Effector memory CD4-positive, alpha-beta T cell (primary cell): ENCODE data around the gene CCDC121.

ENCODE experiments used
- DNase-seq, 3 donors: peaks; one replicate each; pipeline ENCODE4 v3.0.0-alpha.2; 2020
- H3K27ac ChIP-seq: 2 replicates; pipeline ENCODE4 v1.7.0; 2013; ENCODE audit warnings: mild to moderate bottlenecking, low read length, moderate library complexity; ENCODE audit not compliant: insufficient read depth, poor library complexity, severe bottlenecking
- H3K27me3 ChIP-seq: replicated peaks from 2 replicates; pipeline ENCODE4 v1.7.0; 2013; ENCODE audit warnings: mild to moderate bottlenecking, low read length; ENCODE audit not compliant: insufficient read depth, control insufficient read depth, poor library complexity, severe bottlenecking
- H3K36me3 ChIP-seq: 2 replicates; pipeline ENCODE4 v1.7.0; 2013; ENCODE audit warnings: mild to moderate bottlenecking, low read length, moderate library complexity; ENCODE audit not compliant: control insufficient read depth, insufficient read depth
- H3K4me1 ChIP-seq: 2 replicates; pipeline ENCODE4 v1.7.0; 2013; ENCODE audit warnings: low read length, mild to moderate bottlenecking; ENCODE audit not compliant: control insufficient read depth, insufficient read depth, poor library complexity, severe bottlenecking
- H3K4me3 ChIP-seq: 2 replicates; pipeline ENCODE4 v1.7.0; 2013; ENCODE audit warnings: low read length, low read depth, mild to moderate bottlenecking; ENCODE audit not compliant: insufficient read depth, poor library complexity, severe bottlenecking
- H3K9me3 ChIP-seq: 2 replicates; pipeline ENCODE4 v1.7.0; 2013; ENCODE audit warnings: mild to moderate bottlenecking, low read length, moderate library complexity; ENCODE audit not compliant: control insufficient read depth
- total RNA-seq, 3 donors: gene quantifications; one replicate each; lab custom pipeline; 2026; lab: John Stamatoyannopoulos, UW

CCDC121 gene, protein sequence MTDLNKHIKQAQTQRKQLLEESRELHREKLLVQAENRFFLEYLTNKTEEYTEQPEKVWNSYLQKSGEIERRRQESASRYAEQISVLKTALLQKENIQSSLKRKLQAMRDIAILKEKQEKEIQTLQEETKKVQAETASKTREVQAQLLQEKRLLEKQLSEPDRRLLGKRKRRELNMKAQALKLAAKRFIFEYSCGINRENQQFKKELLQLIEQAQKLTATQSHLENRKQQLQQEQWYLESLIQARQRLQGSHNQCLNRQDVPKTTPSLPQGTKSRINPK
- 1.2 to 2.5 (median 2.5) reads per million in 3 donors for total RNA-seq

DNA sequence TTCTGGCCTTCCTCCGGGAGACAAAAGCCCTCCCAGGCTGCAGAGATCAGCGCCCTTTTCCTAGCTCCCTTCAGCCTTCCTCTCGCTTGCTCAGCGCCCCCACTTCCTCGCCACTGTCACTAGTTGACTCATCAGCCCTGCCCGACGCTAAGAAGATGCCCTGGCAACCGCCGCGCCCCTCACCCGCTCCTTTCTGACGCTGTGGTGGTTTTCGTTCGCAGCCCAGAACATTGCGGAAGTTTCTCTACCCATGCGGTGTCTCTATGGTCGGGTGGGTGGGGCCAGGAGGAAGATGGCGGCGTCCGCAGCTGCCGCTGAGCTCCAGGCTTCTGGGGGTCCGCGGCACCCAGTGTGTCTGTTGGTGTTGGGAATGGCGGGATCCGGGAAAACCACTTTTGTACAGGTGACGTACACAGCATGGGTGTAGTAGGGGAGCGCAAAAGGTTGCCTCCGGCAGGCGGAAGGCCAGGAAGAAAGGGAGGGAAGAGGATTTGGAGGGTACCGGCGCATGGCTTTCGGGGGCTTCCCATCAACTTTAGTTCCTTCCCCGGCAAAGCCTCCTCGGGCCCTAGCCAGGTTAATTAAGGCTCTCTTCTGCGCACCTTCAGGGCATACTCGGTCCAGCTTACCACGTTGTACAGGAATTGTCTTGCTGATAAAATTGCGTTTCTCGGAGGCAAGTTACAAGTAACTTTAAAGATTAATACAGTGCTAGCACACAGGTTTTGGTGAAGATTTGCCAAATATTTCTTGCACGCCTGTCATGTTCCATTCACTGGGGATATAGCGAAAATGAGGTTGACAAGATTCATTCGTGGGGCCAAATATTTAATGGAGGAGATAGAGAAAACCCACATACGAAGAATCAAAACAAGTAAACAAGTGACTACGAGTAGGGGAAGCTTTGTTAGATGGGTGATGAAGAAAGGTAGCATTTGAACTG lies at the start of gene CCDC121, which contains the start of gene GPN1:
TSS of gene CCDC121 (minus strand) at position 246 of the 943 bp plus-strand sequence. CDS start 1,213 bp downstream, outside the sequence.
TSS of gene GPN1 (plus strand) at position 284 of the 943 bp plus-strand sequence. CDS start at position 293, 9 bp downstream.
- Histone ChIP-seq H3K9me3 (no peaks in the 10 kb centered on the region), H3K4me3 (peak within 1 kb of the TSS; percentile 99), H3K4me1 (peaks cover 7% of the 10 kb centered on the region), H3K27me3 (no peaks in the 10 kb centered on the region), H3K27ac (peak within 1 kb of the TSS; percentile 88), H3K36me3 (peaks cover 27% of the 10 kb centered on the region)
- peak; percentile 87 to 92 (median 91) for DNase-seq

DNA sequence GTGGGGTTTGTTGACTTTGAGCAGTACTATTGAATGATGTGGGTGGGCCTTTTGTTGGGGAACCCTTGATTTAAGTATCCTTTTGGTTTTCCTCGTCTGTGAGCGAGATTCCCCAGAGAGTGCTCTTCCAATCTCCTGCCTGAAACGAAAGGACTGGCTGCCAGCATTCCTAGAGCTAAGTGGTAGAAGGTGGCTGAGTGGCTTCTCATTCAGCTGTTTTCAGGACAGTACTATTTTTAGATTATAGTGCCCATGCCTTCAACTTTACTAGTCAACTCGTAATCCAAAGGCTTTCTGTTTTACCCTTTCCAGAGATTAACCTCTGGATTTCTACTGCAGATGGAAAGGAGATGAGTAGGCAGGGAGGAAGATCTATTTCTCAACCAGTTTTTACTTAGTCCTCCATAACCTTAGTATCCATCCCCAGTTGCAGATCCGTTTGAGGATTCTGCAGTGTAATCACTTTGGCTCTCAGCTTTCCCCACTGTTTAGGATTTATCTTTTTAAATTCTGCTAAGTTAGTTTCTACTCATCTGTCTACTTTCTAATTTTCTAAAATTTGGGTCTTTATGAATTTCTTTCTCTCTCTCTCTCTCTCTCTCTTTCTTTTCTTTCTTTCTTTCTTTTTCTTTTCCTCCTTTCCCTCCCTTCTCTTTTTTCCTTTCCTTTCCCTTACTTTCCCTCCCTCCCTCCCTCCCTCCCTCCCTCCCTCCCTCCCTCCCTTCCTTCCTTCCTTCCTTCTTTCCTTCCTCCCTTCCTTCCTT lies 44.1 kb upstream of the CCDC121 start:
- Histone ChIP-seq H3K4me1 (no peaks in the 10 kb centered on the region), H3K9me3 (no peaks in the 10 kb centered on the region), H3K27ac (no peak overlapping the region), H3K36me3 (peaks cover 50% of the 10 kb centered on the region), H3K27me3 (no peaks in the 10 kb centered on the region), H3K4me3 (no peak overlapping the region)
- DNase-seq: no peak

DNA sequence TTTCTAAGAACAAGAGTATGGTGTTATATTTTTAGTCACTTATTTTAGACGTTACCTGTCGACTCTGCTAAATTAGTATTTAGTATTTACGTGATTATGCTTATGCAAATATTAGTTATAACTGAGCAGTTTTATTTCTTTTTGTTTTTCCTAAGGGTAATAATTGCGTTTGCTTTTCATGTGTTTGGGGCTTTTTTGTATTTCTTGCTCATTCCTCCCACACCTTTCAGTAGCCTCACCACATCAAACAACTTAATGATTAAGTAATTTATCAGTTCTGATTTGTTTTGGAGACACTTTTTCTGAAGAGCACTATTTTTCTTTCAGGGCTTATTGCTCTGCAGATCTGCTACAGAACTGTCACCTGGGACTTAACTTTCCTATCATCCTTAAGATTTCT lies 42.4 kb upstream of the CCDC121 start:
- H3K9me3 ChIP-seq: no peaks in the 10 kb centered on the region
- peaks cover 42% of the 10 kb centered on the region for H3K36me3 ChIP-seq

DNA sequence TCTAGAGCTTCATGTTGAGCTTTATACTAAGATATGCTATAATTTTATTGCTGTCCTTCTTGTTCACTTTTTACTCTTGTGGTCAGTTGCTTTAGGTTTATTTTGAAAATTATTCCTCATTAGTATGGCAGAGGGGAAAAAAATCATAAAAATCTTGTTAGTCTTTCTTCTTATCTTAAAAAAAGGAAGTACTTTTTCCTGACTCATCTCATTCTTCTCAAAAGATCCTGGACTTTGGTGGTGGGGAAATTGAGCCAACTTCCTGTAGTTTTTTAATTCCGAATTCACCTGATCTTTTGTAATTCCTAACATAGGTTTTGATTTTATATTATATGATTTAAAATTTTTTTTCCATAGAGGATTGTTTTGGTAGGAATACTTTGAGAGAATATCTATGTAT lies 38.6 kb upstream of the CCDC121 start:
- H3K27ac ChIP-seq: no peak overlapping the region
- H3K4me1 ChIP-seq: peaks cover 15% of the 10 kb centered on the region
- no peak overlapping the region for H3K4me3 ChIP-seq
- DNase-seq: no peak
- H3K27me3 ChIP-seq: no peaks in the 10 kb centered on the region
- H3K9me3 ChIP-seq: no peaks in the 10 kb centered on the region
- peaks cover 26% of the 10 kb centered on the region for H3K36me3 ChIP-seq

More for the DNA sequence above, 42.4 kb upstream of the CCDC121 start:
- Histone ChIP-seq H3K4me1 (no peaks in the 10 kb centered on the region), H3K27ac (no peak overlapping the region), H3K27me3 (no peaks in the 10 kb centered on the region), H3K4me3 (no peak overlapping the region)
- DNase-seq: no peak

DNA sequence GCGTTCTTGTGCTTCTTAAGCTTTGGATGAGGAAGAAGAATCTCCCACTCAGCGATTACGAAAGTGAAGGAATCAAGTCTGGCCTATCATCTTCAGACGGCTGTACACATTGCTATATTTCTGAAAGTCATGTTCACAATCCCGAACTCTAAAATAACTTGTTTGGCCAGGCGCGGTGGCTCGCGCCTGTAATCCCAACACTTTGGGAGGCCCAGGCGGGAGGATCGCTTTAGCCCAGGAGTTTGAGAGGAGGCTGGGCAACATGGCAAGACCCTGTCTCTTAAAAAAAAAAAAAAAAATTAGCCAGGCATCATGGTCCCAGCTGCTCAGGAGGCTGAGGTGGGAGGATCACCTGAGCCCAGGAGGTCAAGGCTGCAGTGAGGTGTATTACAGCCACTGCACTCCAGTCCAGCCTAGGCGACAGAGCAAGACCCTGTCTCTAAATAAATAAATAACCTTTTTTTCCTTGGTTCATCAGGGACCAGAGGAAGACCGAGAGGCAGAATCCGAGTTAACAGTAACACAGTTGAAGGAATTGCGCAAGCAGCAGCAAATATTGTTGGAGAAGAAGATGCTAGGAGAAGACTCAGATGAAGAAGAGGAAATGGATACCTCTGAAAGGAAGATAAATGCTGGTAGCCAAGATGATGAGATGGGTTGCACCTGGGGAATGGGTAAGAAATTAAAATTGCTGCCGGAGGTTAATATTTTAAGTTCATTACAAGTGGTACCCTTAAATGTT lies 36.0 kb upstream of the CCDC121 start:
- H3K4me3 ChIP-seq: peak overlapping the region; percentile 88

DNA sequence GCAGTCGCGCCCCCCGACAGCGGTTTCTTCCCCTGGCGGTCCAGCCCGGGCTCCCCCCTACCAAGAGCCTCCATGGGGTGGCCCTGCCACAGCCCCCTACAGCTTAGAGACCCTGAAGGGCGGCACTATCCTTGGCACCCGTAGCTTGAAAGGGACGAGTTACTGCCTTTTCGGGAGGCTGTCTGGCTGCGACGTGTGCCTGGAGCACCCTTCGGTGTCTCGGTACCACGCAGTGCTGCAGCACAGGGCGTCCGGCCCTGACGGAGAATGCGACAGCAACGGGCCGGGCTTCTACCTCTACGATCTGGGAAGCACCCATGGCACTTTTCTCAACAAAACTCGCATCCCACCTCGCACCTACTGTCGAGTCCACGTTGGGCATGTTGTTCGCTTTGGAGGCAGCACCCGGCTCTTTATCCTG lies 35.4 kb upstream of the CCDC121 start:
- Histone ChIP-seq H3K27ac (peak overlapping the region; percentile 96), H3K27me3 (no peaks in the 10 kb centered on the region), H3K4me1 (peaks cover 19% of the 10 kb centered on the region), H3K36me3 (peaks cover 39% of the 10 kb centered on the region), H3K9me3 (no peaks in the 10 kb centered on the region), H3K4me3 (peak overlapping the region; percentile 88)
- no peak for DNase-seq

More for the DNA sequence above, 36.0 kb upstream of the CCDC121 start:
- DNase-seq: no peak
- Histone ChIP-seq H3K27ac (peak overlapping the region; percentile 96), H3K4me1 (peaks cover 19% of the 10 kb centered on the region), H3K36me3 (peaks cover 37% of the 10 kb centered on the region), H3K9me3 (no peaks in the 10 kb centered on the region), H3K27me3 (no peaks in the 10 kb centered on the region)

DNA sequence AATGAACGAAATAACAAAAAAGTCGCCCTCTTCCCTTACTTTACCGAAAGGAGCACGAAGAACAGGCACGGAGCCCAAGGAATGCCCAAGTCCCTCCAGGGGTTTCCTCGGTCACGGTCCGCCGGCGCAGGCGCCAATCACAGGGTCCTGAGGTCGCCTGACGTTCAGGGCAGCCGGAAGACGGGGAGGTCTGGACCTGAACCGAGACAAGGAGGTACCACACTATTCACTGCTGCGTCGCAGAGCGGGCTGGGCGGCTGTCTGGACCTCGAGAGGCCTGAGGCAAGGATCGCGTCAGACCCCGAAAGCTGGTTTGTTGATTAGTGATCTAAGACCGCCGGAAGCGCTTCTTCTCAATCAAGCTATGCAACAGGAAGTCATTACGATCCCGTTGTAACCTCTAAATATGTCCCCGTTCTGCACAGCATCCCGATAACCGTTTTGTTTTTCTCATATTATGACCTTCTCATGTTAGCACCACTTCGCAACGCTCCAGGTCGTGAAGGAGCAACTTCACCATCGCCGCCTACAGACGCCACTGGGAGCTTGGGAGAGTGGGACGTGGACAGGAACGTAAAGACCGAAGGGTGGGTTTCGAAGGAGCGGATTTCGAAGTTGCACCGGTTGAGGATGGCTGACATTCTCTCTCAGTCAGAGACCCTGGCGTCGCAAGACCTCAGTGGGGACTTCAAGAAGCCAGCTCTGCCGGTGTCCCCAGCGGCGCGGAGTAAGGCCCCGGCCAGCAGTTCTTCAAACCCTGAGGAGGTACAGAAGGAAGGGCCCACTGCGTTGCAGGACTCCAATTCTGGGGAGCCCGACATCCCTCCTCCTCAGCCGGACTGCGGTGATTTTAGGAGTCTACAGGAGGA lies 34.7 kb upstream of the CCDC121 start, which contains the start of the genes SLC4A1AP and SUPT7L:
TSS of gene SLC4A1AP (plus strand) at position 605 of the 869 bp plus-strand sequence. CDS start at position 631, 26 bp downstream.
TSS of gene SUPT7L (minus strand) at position 330 of the 869 bp plus-strand sequence. CDS start 1,422 bp downstream, outside the sequence.
- Histone ChIP-seq H3K9me3 (no peaks in the 10 kb centered on the region), H3K27me3 (no peaks in the 10 kb centered on the region), H3K4me3 (peak within 1 kb of the TSS; percentile 88), H3K4me1 (peaks cover 19% of the 10 kb centered on the region), H3K27ac (peak within 1 kb of the TSS; percentile 96), H3K36me3 (peaks cover 32% of the 10 kb centered on the region)
- peak; percentile 48 to 67 (median 65) for DNase-seq

DNA sequence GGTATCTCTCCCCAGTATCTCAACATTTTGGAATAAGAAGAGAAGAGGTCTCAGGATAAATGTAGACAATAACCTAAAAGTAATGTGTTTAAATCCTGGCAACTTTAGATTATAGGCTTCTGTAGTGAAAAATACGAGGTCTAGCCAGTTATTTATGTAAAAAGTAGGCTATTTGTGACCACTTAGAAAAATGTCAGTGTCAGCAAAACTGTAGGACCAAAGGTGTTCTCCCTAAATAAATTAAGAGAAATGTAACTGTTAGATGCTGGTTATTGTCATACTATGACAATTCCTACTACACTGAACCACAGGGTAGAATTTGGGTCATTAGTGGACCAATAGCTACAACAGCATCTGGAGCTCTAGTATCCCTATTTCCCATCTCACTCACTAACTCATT lies 32.6 kb upstream of the CCDC121 start:
- no peaks in the 10 kb centered on the region for H3K27me3 ChIP-seq
- H3K9me3 ChIP-seq: no peaks in the 10 kb centered on the region
- no peak for DNase-seq
- H3K4me1 ChIP-seq: peaks cover 19% of the 10 kb centered on the region
- H3K36me3 ChIP-seq: peaks cover 41% of the 10 kb centered on the region
- no peak overlapping the region for H3K4me3 ChIP-seq
- H3K27ac ChIP-seq: no peak overlapping the region
